ENCODE results near the gene POLR3A. TPM values are rescaled to one million over a fixed set of nuclear protein-coding genes. Genes with fewer than 3 reads are reported as not detected.

POLR3A gene
- total RNA-seq, 1 donor from 2014 or later, result 14.7 TPM

DNA sequence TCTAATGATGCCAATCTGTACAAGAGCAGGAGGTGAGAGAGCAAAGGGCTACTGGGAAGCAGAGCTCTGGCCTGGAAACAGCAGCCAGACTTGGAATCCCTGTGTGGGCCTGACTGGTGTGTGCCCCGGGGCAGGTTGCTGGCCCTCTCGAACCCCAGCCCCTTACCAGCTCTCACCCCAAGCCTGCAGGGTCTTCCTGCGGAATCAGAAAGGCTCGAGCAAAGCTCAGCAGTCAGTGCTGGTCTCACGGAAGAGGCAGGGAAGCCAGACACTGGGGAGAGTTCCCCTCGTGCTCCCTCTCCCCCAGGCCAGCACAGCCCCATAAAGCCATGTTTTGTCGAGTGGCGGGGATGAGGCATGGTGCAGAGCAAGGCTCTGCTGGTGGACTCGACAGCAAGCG, 50.1 kb downstream of the POLR3A start:
- no peak overlapping the region for H3K4me3 ChIP-seq (ENCODE audit: low read depth, low read length)
- no peak for DNase-seq (ENCODE audit: low read depth)
- no peaks in the 10 kb centered on the region for H3K27me3 ChIP-seq (ENCODE audit: control insufficient read depth, insufficient read depth, low read length)
- peaks cover 33% of the 10 kb centered on the region for H3K36me3 ChIP-seq (ENCODE audit: control insufficient read depth, insufficient read depth, low read length)
- TF ChIP-seq, protein P1, sequence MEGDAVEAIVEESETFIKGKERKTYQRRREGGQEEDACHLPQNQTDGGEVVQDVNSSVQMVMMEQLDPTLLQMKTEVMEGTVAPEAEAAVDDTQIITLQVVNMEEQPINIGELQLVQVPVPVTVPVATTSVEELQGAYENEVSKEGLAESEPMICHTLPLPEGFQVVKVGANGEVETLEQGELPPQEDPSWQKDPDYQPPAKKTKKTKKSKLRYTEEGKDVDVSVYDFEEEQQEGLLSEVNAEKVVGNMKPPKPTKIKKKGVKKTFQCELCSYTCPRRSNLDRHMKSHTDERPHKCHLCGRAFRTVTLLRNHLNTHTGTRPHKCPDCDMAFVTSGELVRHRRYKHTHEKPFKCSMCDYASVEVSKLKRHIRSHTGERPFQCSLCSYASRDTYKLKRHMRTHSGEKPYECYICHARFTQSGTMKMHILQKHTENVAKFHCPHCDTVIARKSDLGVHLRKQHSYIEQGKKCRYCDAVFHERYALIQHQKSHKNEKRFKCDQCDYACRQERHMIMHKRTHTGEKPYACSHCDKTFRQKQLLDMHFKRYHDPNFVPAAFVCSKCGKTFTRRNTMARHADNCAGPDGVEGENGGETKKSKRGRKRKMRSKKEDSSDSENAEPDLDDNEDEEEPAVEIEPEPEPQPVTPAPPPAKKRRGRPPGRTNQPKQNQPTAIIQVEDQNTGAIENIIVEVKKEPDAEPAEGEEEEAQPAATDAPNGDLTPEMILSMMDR (IDR thresholded peaks at IDR 0.05; ENCODE audit: insufficient read depth, low read length, severe bottlenecking), result no peak
- FAIRE-seq, result no peak

DNA sequence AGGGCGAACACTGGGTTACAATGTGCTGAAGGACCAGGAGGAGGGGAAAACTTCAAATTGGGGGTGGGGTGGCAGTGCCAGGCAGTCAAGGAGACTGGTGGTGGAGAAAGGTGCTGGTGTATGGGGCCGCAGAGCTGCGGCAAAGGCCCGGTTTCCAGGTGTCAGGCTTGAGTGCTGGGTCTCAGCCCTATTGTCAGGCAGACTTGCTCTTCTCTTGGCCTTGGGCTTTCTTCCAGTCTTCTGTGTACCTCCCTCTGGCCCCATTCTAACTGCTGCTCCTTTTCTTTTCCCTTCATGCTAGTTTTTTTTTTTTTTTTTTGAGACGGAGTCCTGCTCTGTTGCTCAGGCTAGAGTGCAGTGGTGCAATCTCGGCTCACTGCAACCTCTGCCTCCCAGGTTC, 51.0 kb downstream of the POLR3A start:
- DNase-seq (ENCODE audit: low read depth) (no peak), FAIRE-seq (no peak)
- H3K4me3 ChIP-seq (ENCODE audit: low read depth, low read length), result no peak overlapping the region

DNA sequence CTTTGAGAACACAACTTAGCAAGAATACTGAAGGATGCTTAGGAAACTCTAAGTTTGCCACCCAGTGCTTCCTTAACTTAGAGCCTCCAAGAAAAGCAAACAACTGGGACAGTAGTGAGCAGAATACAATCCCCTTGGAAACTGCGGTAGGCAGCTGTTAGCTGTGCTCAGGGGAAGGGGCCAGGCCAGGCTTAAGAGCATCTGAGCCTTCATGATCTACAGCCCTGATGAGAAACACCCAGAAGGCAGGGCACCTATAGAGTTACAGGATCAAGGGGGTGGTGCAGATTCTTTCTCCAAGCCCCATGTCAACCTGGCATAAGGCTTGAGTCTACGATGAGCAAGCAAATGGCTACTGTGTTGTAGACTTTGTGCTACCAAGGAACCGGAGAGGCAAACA, 51.4 kb downstream of the POLR3A start:
- TF ChIP-seq, protein P1 (IDR thresholded peaks at IDR 0.05; ENCODE audit: insufficient read depth, low read length, severe bottlenecking), result no peak
- FAIRE-seq, result no peak
- no peaks in the 10 kb centered on the region for H3K27me3 ChIP-seq (ENCODE audit: control insufficient read depth, insufficient read depth, low read length)
- DNase-seq (ENCODE audit: low read depth), result no peak
- peaks cover 22% of the 10 kb centered on the region for H3K36me3 ChIP-seq (ENCODE audit: control insufficient read depth, insufficient read depth, low read length)
- H3K4me3 ChIP-seq (ENCODE audit: low read depth, low read length), result no peak overlapping the region

More for the DNA sequence above, 51.0 kb downstream of the POLR3A start:
- Histone ChIP-seq H3K27me3 (ENCODE audit: control insufficient read depth, insufficient read depth, low read length) (no peaks in the 10 kb centered on the region), H3K36me3 (ENCODE audit: control insufficient read depth, insufficient read depth, low read length) (peaks cover 26% of the 10 kb centered on the region)
- TF ChIP-seq, protein P1 (IDR thresholded peaks at IDR 0.05; ENCODE audit: insufficient read depth, low read length, severe bottlenecking), result no peak

DNA sequence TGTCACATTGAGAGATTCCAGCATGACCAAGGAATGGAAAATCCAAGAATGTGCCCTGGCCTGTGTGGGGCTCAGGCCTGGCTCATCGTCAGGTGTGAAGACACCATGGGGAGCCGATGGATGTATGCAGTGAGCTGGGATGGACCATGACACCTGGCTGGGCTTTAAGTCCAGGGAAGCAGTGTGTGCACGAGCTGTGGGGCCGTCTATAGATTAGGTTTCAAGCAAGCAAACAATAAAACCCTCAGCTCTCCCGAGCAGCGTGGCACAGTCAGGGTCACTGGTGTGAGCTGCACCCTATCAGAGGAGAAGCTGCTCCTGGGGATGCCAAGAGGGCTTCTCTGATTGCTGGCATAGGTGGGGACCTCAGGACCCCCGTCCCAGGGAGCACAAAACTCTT, 52.3 kb downstream of the POLR3A start:
- Histone ChIP-seq H3K27me3 (ENCODE audit: control insufficient read depth, insufficient read depth, low read length) (no peaks in the 10 kb centered on the region), H3K36me3 (ENCODE audit: control insufficient read depth, insufficient read depth, low read length) (peaks cover 19% of the 10 kb centered on the region), H3K4me3 (ENCODE audit: low read depth, low read length) (no peak overlapping the region)
- no peak for DNase-seq (ENCODE audit: low read depth)
- TF ChIP-seq, protein P1 (IDR thresholded peaks at IDR 0.05; ENCODE audit: insufficient read depth, low read length, severe bottlenecking), result no peak
- FAIRE-seq, result no peak

DNA sequence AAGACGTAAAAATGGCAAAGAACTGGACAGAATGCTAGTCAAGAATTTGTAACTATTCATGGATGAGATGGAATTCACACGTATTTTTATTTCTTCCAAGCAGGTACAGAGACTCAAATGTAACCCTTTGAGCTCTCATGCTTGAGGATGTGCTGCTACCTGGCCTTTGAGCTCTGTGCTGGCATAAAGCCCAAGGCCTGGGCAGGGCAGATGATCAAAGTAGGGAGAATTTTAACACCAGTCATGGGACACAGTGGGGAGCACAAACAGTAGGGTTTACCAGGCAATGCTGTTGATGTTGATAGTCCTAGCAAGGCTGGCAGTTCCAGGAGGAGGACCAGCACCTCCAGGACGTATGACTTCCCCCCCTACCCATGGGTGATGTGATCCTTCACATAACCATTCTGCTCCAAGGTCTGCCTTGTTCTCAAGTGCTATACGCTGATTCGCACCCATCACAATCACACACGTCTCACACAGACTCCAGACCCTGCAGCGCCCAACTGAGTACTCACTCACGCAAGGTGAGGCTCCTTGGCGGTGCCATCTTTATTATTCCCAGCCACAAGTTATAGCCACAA, 54.1 kb downstream of the POLR3A start:
- TF ChIP-seq, protein P1 (IDR thresholded peaks at IDR 0.05; ENCODE audit: insufficient read depth, low read length, severe bottlenecking), result no peak
- Histone ChIP-seq H3K4me3 (ENCODE audit: low read depth, low read length) (no peak overlapping the region), H3K27me3 (ENCODE audit: control insufficient read depth, insufficient read depth, low read length) (no peaks in the 10 kb centered on the region), H3K36me3 (ENCODE audit: control insufficient read depth, insufficient read depth, low read length) (peaks cover 11% of the 10 kb centered on the region)
- DNase-seq (ENCODE audit: low read depth), result no peak
- no peak for FAIRE-seq
